ENCODE data around the gene TECPR1.
A peak's percentile ranks its signal among the peaks of the same experiment; 100 is the strongest.

The TECPR1 gene

GRCh38 chr7:98186452-98187137, 65.4 kb downstream of the TECPR1 start:
- no peak for DNase-seq

- DNase-seq, result no peak
Observed at GRCh38 chr7:98185101-98185500, 66.9 kb downstream of the TECPR1 start.

- no peak for DNase-seq
Observed at GRCh38 chr7:98180751-98181150, 71.3 kb downstream of the TECPR1 start.

- DNase-seq, result no peak
Observed at GRCh38 chr7:98178762-98179490, 73.1 kb downstream of the TECPR1 start.

GRCh38 chr7:98178321-98178720, 73.7 kb downstream of the TECPR1 start:
- DNase-seq, result no peak

GRCh38 chr7:98177553-98177952, 74.5 kb downstream of the TECPR1 start:
- no peak for DNase-seq

- no peak for DNase-seq
Observed at GRCh38 chr7:98175260-98175940, 76.6 kb downstream of the TECPR1 start.

- DNase-seq, result no peak
Observed at GRCh38 chr7:98174334-98175259, 77.4 kb downstream of the TECPR1 start.

GRCh38 chr7:98171449-98171848, 80.6 kb downstream of the TECPR1 start:
- no peak for DNase-seq

- DNase-seq, result no peak
Observed at GRCh38 chr7:98170966-98171365, 81.1 kb downstream of the TECPR1 start.

- no peak for DNase-seq
Observed at GRCh38 chr7:98168904-98169621, 83.0 kb downstream of the TECPR1 start.

GRCh38 chr7:98168181-98168903, 83.7 kb downstream of the TECPR1 start:
- peak; percentile 60 for DNase-seq

GRCh38 chr7:98167653-98168052, 84.4 kb downstream of the TECPR1 start:
- no peak for DNase-seq

- no peak for DNase-seq
Observed at GRCh38 chr7:98166668-98166970, 85.4 kb downstream of the TECPR1 start.

GRCh38 chr7:98165827-98166667, 86.0 kb downstream of the TECPR1 start:
- DNase-seq, result no peak

All from left hindlimb (tissue), 1 donor.